IPS-NIHi7 (cell line): ENCODE data around the gene PDZD2.
"Not testable (repeated sequence)": the region's sequence is repeated elsewhere in the genome, so short reads cannot be mapped to it uniquely, and the experiment has no call there.

Experiments
- DNase-seq: peaks from one replicate; pipeline ENCODE4 v3.0.0; 2012; ENCODE audit warnings: mixed read lengths; ENCODE audit errors: extremely low spot score

The PDZD2 gene

GRCh38 chr5:31975189-31975612 lies 336.3 kb downstream of the PDZD2 start:
- not testable (repeated sequence) for DNase-seq

- DNase-seq, result no peak
Observed at GRCh38 chr5:31976169-31976568, 337.2 kb downstream of the PDZD2 start.

GRCh38 chr5:31981361-31981945 lies 342.5 kb downstream of the PDZD2 start:
- DNase-seq, result no peak

GRCh38 chr5:31982027-31982426 lies 343.1 kb downstream of the PDZD2 start:
- DNase-seq, result no peak

GRCh38 chr5:31982621-31983020 lies 343.7 kb downstream of the PDZD2 start:
- DNase-seq, result no peak

GRCh38 chr5:31983851-31984250 lies 344.9 kb downstream of the PDZD2 start:
- DNase-seq, result no peak

- DNase-seq, result no peak
Observed at GRCh38 chr5:31984691-31985090, 345.8 kb downstream of the PDZD2 start.

- no peak for DNase-seq
Observed at GRCh38 chr5:31986101-31986500, 347.2 kb downstream of the PDZD2 start.

GRCh38 chr5:31987985-31988710 lies 349.2 kb downstream of the PDZD2 start:
- DNase-seq, result no peak

- no peak for DNase-seq
Observed at GRCh38 chr5:31990081-31990650, 351.2 kb downstream of the PDZD2 start.

- DNase-seq, result no peak
Observed at GRCh38 chr5:31990701-31991110, 351.8 kb downstream of the PDZD2 start.

- no peak for DNase-seq
Observed at GRCh38 chr5:31992377-31992776, 353.4 kb downstream of the PDZD2 start.

GRCh38 chr5:31993165-31993961 lies 354.4 kb downstream of the PDZD2 start:
- no peak for DNase-seq

- DNase-seq, result no peak
Observed at GRCh38 chr5:31995006-31995405, 356.1 kb downstream of the PDZD2 start.

- DNase-seq, result no peak
Observed at GRCh38 chr5:31995714-31996113, 356.8 kb downstream of the PDZD2 start.

GRCh38 chr5:31996909-31997308 lies 358.0 kb downstream of the PDZD2 start:
- DNase-seq, result no peak

- no peak for DNase-seq
Observed at GRCh38 chr5:31999470-31999869, 360.5 kb downstream of the PDZD2 start.

- DNase-seq, result no peak
Observed at GRCh38 chr5:32000731-32001130, 361.8 kb downstream of the PDZD2 start.

- no peak for DNase-seq
Observed at GRCh38 chr5:32001284-32001683, 362.4 kb downstream of the PDZD2 start.

- DNase-seq, result no peak
Observed at GRCh38 chr5:32001707-32002106, 362.8 kb downstream of the PDZD2 start.

- DNase-seq, result no peak
Observed at GRCh38 chr5:32002755-32003154, 363.8 kb downstream of the PDZD2 start.

- DNase-seq, result no peak
Observed at GRCh38 chr5:32003981-32004380, 365.1 kb downstream of the PDZD2 start.
